ENCODE data around the gene PIMREG.

PIMREG gene

GRCh38 chr17:6498901-6499540 is 54.8 kb downstream of the PIMREG start:
- DNase-seq (ENCODE audit: low spot score) = no peak
